ENCODE results near the gene DCAF4. TPM values are rescaled to one million over a fixed set of nuclear protein-coding genes. Genes with fewer than 3 reads are reported as not detected.

The DCAF4 gene
- polyA plus RNA-seq, 1 of the 3 experiments (the other 2 are of a cell fraction): 17.9 TPM

DNA sequence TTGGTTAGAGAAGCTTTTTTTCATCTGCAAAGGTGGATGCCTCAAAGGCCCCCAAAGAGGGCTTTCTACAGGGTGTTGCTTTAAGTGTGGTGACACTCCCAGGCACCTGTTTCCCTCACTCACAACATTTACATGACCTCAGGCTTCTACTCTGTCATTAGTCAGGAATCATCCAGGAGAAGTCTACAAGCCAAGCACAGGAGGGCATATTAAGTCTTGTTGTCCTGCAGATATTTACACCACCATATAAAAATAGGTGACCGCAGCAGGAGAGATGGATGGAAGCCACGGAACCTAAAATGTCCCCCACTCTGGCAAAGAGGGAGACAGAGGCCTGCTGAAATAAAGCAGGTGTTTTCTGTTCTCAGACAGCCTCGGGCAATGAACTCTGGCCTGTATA, 24.9 kb upstream of the DCAF4 start:
- H3K79me2 ChIP-seq (ENCODE audit: insufficient read depth): no peaks in the 10 kb centered on the region
- TF ChIP-seq EP300 (IDR thresholded peaks at IDR 0.05; ENCODE audit: borderline replicate concordance in 1 of 2, low read depth in 1 of 2, low read length in 1 of 2) (no peak), CTCF (IDR thresholded peaks at IDR 0.05) (no peak), TAF1 (IDR thresholded peaks at IDR 0.05; ENCODE audit: borderline replicate concordance, low read depth, low read length) (no peak), NRF1 (IDR thresholded peaks at IDR 0.05; ENCODE audit: low read depth, low read length) (no peak), POLR2AphosphoS5 (IDR thresholded peaks at IDR 0.05; ENCODE audit: low read depth, low read length) (no peak), CHD2 (IDR thresholded peaks at IDR 0.05; ENCODE audit: low read length, partially characterized antibody) (no peak), FOXJ3 (CRISPR knock-in tag; IDR thresholded peaks at IDR 0.05) (no peak), SIN3A (IDR thresholded peaks at IDR 0.05; ENCODE audit: borderline replicate concordance, low read depth, low read length) (no peak), IRF3 (IDR thresholded peaks at IDR 0.05; ENCODE audit: low read depth, low read length) (no peak), RAD21 (IDR thresholded peaks at IDR 0.05; ENCODE audit: low read length) (no peak), SMC3 (IDR thresholded peaks at IDR 0.05; ENCODE audit: low read depth, low read length) (no peak), FOXM1 (IDR thresholded peaks at IDR 0.05; ENCODE audit: low read depth) (no peak), GATA2 (CRISPR knock-in tag; IDR thresholded peaks at IDR 0.05) (no peak), MXI1 (IDR thresholded peaks at IDR 0.05; ENCODE audit: low read depth, low read length) (no peak)
- TF ChIP-seq, protein P1, sequence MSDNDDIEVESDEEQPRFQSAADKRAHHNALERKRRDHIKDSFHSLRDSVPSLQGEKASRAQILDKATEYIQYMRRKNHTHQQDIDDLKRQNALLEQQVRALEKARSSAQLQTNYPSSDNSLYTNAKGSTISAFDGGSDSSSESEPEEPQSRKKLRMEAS (IDR thresholded peaks at IDR 0.05; ENCODE audit: low read depth): no peak
- no peaks in the 10 kb centered on the region for H4K20me1 ChIP-seq (ENCODE audit: insufficient read depth)
- no peaks in the 10 kb centered on the region for H3K9me3 ChIP-seq
- H3F3A ChIP-seq (replicated peaks; ENCODE audit: insufficient read depth): no peaks in the 10 kb centered on the region
- peaks cover 0 to 9% of the 10 kb centered on the region in 2 experiments; a peak in 1 of 4 replicates for H3K4me1 ChIP-seq (ENCODE audit: control insufficient read depth in 1 of 2, insufficient read depth in 2 of 2, low read depth in 1 of 2, low read length in 1 of 2)
- CTCF ChIA-PET: interaction anchor here (1.0 to 10.8 kb wide), 2 partner anchors 47 to 387 kb away, joined by 3 to 339 read pairs; no protein-coding TSS in a partner anchor
- no peak overlapping the region for H2AFZ ChIP-seq (ENCODE audit: low read depth)
- POLR2A ChIA-PET: no interaction called here
- no peaks in the 10 kb centered on the region for H3K9me2 ChIP-seq
- H3K27me3 ChIP-seq (ENCODE audit: insufficient read depth): no peaks in the 10 kb centered on the region
- H3K9ac ChIP-seq: no peak overlapping the region
- 57% methylated on average over 3 of the region's 3 CpGs for WGBS (ENCODE audit: low lambda C conversion rate)
- no peak overlapping the region for H3K4me2 ChIP-seq
- no peak for DNase-seq
- no peaks in the 10 kb centered on the region for H3K36me3 ChIP-seq (replicated peaks in 1 of 2; ENCODE audit: control insufficient read depth in 1 of 2, insufficient read depth in 2 of 2, low read length in 1 of 2)
- no peak overlapping the region for H3K4me3 ChIP-seq (ENCODE audit: low read depth in 2 of 2, low read length in 1 of 2)
- no peak overlapping the region for H3K27ac ChIP-seq (ENCODE audit: low read depth in 2 of 2, low read length in 1 of 2)
